ENCODE measurements around the gene AKAP5. TPM values are rescaled to one million over a fixed set of nuclear protein-coding genes. Genes with fewer than 3 reads are reported as not detected.
A peak's percentile ranks its signal among the peaks of the same experiment; 100 is the strongest.

AKAP5 gene
- total and polyA plus RNA-seq, 2 experiments from 2014 or later = 0.60 to 9.4 TPM

DNA sequence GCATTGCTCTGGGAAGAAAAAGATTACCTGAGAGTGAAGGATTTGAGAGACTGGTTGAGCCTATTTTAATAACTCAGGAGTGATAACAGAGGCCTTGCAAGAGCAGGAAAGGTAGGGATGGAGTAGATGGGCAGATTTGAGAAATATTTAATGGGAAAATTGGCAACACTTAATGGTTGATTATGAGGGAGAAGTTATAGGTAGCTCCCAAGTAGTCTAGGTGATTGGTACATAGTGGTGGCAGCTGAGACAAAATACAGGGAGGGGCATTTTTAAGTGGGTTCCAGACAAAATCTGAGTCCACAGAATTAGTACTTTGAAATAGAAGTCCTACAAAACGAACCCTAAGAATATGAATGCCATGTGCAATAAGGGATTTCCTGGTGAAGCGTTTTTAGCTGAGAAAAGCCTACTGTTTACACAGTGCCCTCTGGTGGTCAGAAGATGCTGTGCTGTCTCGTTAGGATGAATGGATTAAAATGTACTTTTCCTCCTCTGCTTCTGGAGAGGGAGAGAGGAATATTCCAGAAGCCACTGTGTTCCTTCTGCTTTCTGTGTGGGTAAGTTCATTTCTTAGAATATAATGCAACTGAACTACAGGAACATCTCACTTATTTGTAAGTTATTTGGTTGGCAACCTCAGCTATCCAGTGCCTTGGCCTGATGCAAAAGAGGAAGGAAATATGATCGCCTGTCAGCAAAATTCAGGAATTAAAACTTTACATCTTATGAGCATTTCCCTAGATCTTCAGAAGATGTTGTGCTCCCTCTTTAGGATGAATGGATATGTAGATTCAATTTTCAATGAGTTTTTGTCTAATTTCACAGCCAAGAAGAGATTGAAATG, 45.7 kb downstream of the AKAP5 start:
- no peak overlapping the region for H3K4me3 ChIP-seq
- H3K27me3 ChIP-seq = no peaks in the 10 kb centered on the region
- DNase-seq (ENCODE audit: low spot score) = peak; percentile 85
- no peaks in the 10 kb centered on the region for H3K9me3 ChIP-seq (ENCODE audit: low read depth)
- peaks cover 96% of the 10 kb centered on the region for H4K20me1 ChIP-seq (ENCODE audit: insufficient read depth, poor library complexity, severe bottlenecking)
- peaks cover 98% of the 10 kb centered on the region for H3K79me2 ChIP-seq
- TF ChIP-seq EZH2 (IDR thresholded peaks at IDR 0.05; ENCODE audit: borderline replicate concordance) (no peak), EZH2phosphoT487 (IDR thresholded peaks at IDR 0.05; ENCODE audit: low read depth, severe bottlenecking, unreplicated experiment) (no peak)
- TF ChIP-seq, protein P1, sequence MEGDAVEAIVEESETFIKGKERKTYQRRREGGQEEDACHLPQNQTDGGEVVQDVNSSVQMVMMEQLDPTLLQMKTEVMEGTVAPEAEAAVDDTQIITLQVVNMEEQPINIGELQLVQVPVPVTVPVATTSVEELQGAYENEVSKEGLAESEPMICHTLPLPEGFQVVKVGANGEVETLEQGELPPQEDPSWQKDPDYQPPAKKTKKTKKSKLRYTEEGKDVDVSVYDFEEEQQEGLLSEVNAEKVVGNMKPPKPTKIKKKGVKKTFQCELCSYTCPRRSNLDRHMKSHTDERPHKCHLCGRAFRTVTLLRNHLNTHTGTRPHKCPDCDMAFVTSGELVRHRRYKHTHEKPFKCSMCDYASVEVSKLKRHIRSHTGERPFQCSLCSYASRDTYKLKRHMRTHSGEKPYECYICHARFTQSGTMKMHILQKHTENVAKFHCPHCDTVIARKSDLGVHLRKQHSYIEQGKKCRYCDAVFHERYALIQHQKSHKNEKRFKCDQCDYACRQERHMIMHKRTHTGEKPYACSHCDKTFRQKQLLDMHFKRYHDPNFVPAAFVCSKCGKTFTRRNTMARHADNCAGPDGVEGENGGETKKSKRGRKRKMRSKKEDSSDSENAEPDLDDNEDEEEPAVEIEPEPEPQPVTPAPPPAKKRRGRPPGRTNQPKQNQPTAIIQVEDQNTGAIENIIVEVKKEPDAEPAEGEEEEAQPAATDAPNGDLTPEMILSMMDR (IDR thresholded peaks at IDR 0.05; ENCODE audit: poor library complexity) = peak; percentile 88
- H3K27ac ChIP-seq = no peak overlapping the region
- peaks cover 33% of the 10 kb centered on the region for H3K4me1 ChIP-seq (ENCODE audit: insufficient read depth)
- no peaks in the 10 kb centered on the region for H3K36me3 ChIP-seq (replicated peaks; ENCODE audit: insufficient read depth, low read depth)
- no peak overlapping the region for H2AFZ ChIP-seq
- peak overlapping the region; percentile 12 for H3K4me2 ChIP-seq
- WGBS (ENCODE audit: low lambda C conversion rate, missing lambda C conversion rate) = 28% methylated on average over 4 of the region's 4 CpGs
- H3K9me2 ChIP-seq (replicated peaks; ENCODE audit: insufficient read depth) = no peaks in the 10 kb centered on the region

DNA sequence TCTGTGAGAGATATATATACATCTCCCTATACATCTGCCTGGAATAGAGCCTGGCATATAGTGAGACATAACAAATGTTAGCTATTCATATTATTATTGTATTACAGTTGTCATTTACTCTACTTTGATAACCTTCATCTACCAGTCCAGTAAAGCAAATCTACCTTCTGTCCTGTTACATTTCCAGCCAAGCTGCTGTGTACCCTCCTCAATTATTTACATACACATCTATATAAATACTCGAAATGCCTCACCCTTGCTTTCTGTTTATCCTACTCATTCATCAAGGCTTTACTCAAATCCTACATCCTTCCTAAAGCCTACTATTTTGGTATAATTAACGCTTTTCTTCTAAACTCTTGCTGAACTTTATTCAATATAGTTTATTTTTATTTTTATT, 48.0 kb downstream of the AKAP5 start:
- no peak overlapping the region for H3K4me3 ChIP-seq
- H3K4me2 ChIP-seq = no peak overlapping the region
- H2AFZ ChIP-seq = no peak overlapping the region
- H3K9me3 ChIP-seq (ENCODE audit: low read depth) = no peaks in the 10 kb centered on the region
- DNase-seq (ENCODE audit: low spot score) = no peak
- H4K20me1 ChIP-seq (ENCODE audit: insufficient read depth, poor library complexity, severe bottlenecking) = peaks cover 95% of the 10 kb centered on the region
- H3K36me3 ChIP-seq (replicated peaks; ENCODE audit: insufficient read depth, low read depth) = no peaks in the 10 kb centered on the region
- no peaks in the 10 kb centered on the region for H3K9me2 ChIP-seq (replicated peaks; ENCODE audit: insufficient read depth)
- no peaks in the 10 kb centered on the region for H3K27me3 ChIP-seq
- peaks cover 15% of the 10 kb centered on the region for H3K4me1 ChIP-seq (ENCODE audit: insufficient read depth)
- TF ChIP-seq, protein P1 (IDR thresholded peaks at IDR 0.05; ENCODE audit: poor library complexity) = no peak
- no peak for TF ChIP-seq EZH2phosphoT487 (IDR thresholded peaks at IDR 0.05; ENCODE audit: low read depth, severe bottlenecking, unreplicated experiment)
- TF ChIP-seq EZH2 (IDR thresholded peaks at IDR 0.05; ENCODE audit: borderline replicate concordance) = no peak
- H3K79me2 ChIP-seq = peaks cover 98% of the 10 kb centered on the region
- WGBS (ENCODE audit: low lambda C conversion rate, missing lambda C conversion rate) = 86% methylated on average over 2 of the region's 2 CpGs
- H3K27ac ChIP-seq = no peak overlapping the region

DNA sequence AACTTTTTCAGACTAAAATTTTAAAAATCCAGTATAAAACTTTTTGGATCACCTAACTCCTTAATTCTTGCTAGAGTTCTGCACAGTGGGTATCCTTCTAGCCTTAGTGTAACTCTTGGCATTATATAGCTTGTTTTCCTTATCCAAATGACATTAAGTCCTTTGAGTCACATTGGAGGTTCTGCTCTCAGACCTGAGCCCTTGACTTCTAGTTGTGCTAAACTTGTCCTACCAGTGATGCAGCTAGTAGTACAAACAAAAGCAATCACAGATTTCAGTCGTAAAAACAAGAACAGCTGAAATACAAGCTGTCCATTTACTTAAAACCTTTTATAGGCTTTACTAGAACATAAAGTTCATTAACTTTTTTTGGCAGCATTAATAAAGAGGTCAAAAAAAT, 49.8 kb downstream of the AKAP5 start:
- H3K4me3 ChIP-seq = no peak overlapping the region
- no peak for DNase-seq (ENCODE audit: low spot score)
- WGBS (ENCODE audit: low lambda C conversion rate, missing lambda C conversion rate) = 38% methylated on average over 1 of the region's 1 CpG
- H3K27me3 ChIP-seq = no peaks in the 10 kb centered on the region
- no peaks in the 10 kb centered on the region for H3K9me3 ChIP-seq (ENCODE audit: low read depth)
- peaks cover 95% of the 10 kb centered on the region for H4K20me1 ChIP-seq (ENCODE audit: insufficient read depth, poor library complexity, severe bottlenecking)
- peaks cover 7% of the 10 kb centered on the region for H3K4me1 ChIP-seq (ENCODE audit: insufficient read depth)
- no peaks in the 10 kb centered on the region for H3K9me2 ChIP-seq (replicated peaks; ENCODE audit: insufficient read depth)
- TF ChIP-seq, protein P1 (IDR thresholded peaks at IDR 0.05; ENCODE audit: poor library complexity) = no peak
- TF ChIP-seq EZH2 (IDR thresholded peaks at IDR 0.05; ENCODE audit: borderline replicate concordance) = no peak
- TF ChIP-seq EZH2phosphoT487 (IDR thresholded peaks at IDR 0.05; ENCODE audit: low read depth, severe bottlenecking, unreplicated experiment) = no peak
- H3K79me2 ChIP-seq = peaks cover 98% of the 10 kb centered on the region
- no peak overlapping the region for H3K27ac ChIP-seq
- no peak overlapping the region for H2AFZ ChIP-seq
- H3K4me2 ChIP-seq = no peak overlapping the region
- no peaks in the 10 kb centered on the region for H3K36me3 ChIP-seq (replicated peaks; ENCODE audit: insufficient read depth, low read depth)

All from hepatocyte (in vitro differentiated cells).